ENCODE measurements around the gene LRP2. TPM values are rescaled to one million over a fixed set of nuclear protein-coding genes. Genes with fewer than 3 reads are reported as not detected.

Gene LRP2
- polyA plus RNA-seq, 2 of the 4 experiments (the other 2 are of a cell fraction) = 0.04 TPM; not detected in 1

DNA sequence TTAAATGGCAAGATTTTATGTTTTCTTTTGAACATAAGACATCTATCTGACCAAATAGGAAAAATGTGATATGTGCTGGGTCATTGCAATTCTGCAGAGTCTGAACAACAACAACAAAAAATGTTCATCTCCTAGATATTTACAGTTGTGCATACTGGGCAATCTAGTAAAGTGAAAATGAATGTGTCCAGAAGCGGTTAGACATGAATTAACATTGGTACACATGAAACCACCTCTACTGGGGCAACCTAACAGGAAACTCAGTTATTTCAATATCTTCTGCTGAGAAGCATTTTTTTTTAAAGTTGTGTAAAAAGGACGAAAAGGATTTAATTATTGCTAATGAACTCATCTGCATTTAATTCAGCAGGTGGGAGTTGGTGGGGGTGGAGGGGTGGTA, 216.1 kb downstream of the LRP2 start:
- Histone ChIP-seq H3K4me2 (no peak overlapping the region), H3K4me1 (no peaks in the 10 kb centered on the region), H3K4me3 (no peak overlapping the region), H3K9me3 (no peaks in the 10 kb centered on the region), H3K27ac (no peak overlapping the region)
- ChIA-PET POLR2A (no interaction called here), CTCF (interaction anchor here (0.7 to 1.2 kb wide), 3 partner anchors 10 to 185 kb away, joined by 3 to 6 read pairs (median 5); no protein-coding TSS in a partner anchor)
- WGBS (ENCODE audit: missing lambda C conversion rate) = 28% methylated on average over 2 of the region's 2 CpGs
- ATAC-seq (no peak), DNase-seq (ENCODE audit: low read depth in 1 of 2, low spot score in 1 of 2) (no peak), FAIRE-seq (no peak)
- TF ChIP-seq CBX2 (IDR thresholded peaks at IDR 0.05; ENCODE audit: borderline replicate concordance, low read depth) (no peak), CHD2 (IDR thresholded peaks at IDR 0.05; ENCODE audit: low read length, partially characterized antibody) (no peak), JUN (IDR thresholded peaks at IDR 0.05) (no peak), KDM1A (IDR thresholded peaks at IDR 0.05; ENCODE audit: low read depth) (no peak), FOSL2 (IDR thresholded peaks at IDR 0.05) (no peak), FOSL2 (CRISPR knock-in tag; IDR thresholded peaks at IDR 0.05) (no peak), MAZ (IDR thresholded peaks at IDR 0.05; ENCODE audit: borderline replicate concordance, low read depth, low read length) (no peak)
- TF ChIP-seq, protein P1, sequence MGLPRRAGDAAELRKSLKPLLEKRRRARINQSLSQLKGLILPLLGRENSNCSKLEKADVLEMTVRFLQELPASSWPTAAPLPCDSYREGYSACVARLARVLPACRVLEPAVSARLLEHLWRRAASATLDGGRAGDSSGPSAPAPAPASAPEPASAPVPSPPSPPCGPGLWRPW (IDR thresholded peaks at IDR 0.05) = no peak

DNA sequence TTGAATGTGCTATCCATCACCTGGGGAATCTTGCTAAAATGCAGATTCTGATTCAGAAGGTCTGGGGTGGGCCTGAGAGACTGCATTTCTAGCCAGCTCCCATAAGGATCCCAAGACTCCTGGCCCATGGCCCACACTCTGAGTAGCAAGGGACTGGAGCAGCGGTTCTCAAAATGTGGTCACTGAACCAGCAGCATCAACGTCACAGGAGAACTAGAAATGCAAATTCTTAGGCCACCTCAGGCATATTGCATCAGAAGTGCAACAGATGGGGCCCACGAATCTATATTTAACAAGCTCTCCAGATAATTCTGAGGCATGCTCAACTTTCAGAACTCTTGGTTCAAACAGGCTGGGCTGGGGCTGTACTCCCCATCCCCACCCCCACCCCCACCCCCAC, 218.3 kb downstream of the LRP2 start:
- ATAC-seq = no peak
- Histone ChIP-seq H3K4me3 (no peak overlapping the region), H3K4me2 (no peak overlapping the region), H3K4me1 (no peaks in the 10 kb centered on the region), H3K9me3 (no peaks in the 10 kb centered on the region), H3K27ac (no peak overlapping the region)
- CTCF ChIA-PET = interaction anchor here (0.6 to 7.1 kb wide), 7 partner anchors 10 to 1111 kb away, joined by 3 to 78 read pairs (median 3); no protein-coding TSS in a partner anchor
- 30% methylated on average over 3 of the region's 3 CpGs for WGBS (ENCODE audit: missing lambda C conversion rate)
- TF ChIP-seq, protein P2, sequence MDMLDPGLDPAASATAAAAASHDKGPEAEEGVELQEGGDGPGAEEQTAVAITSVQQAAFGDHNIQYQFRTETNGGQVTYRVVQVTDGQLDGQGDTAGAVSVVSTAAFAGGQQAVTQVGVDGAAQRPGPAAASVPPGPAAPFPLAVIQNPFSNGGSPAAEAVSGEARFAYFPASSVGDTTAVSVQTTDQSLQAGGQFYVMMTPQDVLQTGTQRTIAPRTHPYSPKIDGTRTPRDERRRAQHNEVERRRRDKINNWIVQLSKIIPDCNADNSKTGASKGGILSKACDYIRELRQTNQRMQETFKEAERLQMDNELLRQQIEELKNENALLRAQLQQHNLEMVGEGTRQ (IDR thresholded peaks at IDR 0.05) = no peak
- TF ChIP-seq BHLHE40 (IDR thresholded peaks at IDR 0.05; ENCODE audit: low read depth, low read length) (no peak), SMC3 (IDR thresholded peaks at IDR 0.05) (no peak), JUN (IDR thresholded peaks at IDR 0.05) (no peak), MAFK (IDR thresholded peaks at IDR 0.05; ENCODE audit: partially characterized antibody) (no peak)
- TF ChIP-seq, protein P3, sequence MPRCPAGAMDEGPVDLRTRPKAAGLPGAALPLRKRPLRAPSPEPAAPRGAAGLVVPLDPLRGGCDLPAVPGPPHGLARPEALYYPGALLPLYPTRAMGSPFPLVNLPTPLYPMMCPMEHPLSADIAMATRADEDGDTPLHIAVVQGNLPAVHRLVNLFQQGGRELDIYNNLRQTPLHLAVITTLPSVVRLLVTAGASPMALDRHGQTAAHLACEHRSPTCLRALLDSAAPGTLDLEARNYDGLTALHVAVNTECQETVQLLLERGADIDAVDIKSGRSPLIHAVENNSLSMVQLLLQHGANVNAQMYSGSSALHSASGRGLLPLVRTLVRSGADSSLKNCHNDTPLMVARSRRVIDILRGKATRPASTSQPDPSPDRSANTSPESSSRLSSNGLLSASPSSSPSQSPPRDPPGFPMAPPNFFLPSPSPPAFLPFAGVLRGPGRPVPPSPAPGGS (IDR thresholded peaks at IDR 0.05) = no peak
- POLR2A ChIA-PET = no interaction called here
- DNase-seq (ENCODE audit: low read depth in 1 of 2, low spot score in 1 of 2) = no peak
- no peak for FAIRE-seq

DNA sequence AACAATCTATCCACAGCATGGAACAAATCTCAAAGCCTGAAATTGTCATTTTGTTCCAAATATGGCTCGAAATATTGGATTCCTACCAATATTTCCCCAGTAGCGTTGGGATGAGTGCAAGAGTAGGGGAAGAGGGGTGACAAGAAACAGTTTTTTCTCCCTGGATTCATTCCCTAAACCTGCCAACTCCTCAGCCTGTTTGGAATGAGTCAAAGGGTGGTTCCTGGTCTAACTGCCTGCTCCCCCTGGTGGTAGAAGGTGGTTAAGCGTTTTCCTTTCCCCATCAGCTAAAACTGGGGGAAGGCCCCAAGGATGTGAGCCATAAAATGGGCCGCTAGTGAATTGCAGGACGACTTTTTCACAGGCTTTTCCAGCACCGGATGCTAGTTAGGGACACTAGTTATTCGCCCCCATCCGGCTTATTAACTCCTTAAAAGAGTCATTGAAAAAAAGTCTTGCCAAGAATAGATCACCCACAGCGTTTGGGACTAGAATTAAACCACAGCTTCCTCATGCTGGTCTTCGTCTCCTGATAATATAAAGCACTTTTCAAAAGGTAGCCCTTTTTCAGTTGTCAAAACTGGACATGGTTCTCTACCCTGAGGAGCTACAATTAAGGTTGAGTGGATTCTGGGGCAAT, 220.5 kb downstream of the LRP2 start:
- peak; percentile 46 to 64 for DNase-seq (ENCODE audit: low read depth in 1 of 2, low spot score in 1 of 2)
- 13% methylated on average over 10 of the region's 10 CpGs for WGBS (ENCODE audit: missing lambda C conversion rate)
- ChIA-PET POLR2A (no interaction called here), CTCF (interaction anchor here (0.8 to 7.1 kb wide), 22 partner anchors 9 to 254 kb away, joined by 3 to 78 read pairs (median 4); no protein-coding TSS in a partner anchor)
- no peak overlapping the region for H3K27ac ChIP-seq
- no peak for TF ChIP-seq TFCP2L1 (CRISPR knock-in tag; IDR thresholded peaks at IDR 0.05)
- TF ChIP-seq POLR2A (IDR thresholded peaks at IDR 0.05; ENCODE audit: low read length) = no peak
- TF ChIP-seq RAD21 (conservative IDR thresholded peaks at IDR 0.05 in 1 of 2, IDR thresholded peaks at IDR 0.05 in 1 of 2) = peak; percentile 53 to 59
- TF ChIP-seq SMC3 (IDR thresholded peaks at IDR 0.05) = peak; percentile 80
- TF ChIP-seq, protein P4, sequence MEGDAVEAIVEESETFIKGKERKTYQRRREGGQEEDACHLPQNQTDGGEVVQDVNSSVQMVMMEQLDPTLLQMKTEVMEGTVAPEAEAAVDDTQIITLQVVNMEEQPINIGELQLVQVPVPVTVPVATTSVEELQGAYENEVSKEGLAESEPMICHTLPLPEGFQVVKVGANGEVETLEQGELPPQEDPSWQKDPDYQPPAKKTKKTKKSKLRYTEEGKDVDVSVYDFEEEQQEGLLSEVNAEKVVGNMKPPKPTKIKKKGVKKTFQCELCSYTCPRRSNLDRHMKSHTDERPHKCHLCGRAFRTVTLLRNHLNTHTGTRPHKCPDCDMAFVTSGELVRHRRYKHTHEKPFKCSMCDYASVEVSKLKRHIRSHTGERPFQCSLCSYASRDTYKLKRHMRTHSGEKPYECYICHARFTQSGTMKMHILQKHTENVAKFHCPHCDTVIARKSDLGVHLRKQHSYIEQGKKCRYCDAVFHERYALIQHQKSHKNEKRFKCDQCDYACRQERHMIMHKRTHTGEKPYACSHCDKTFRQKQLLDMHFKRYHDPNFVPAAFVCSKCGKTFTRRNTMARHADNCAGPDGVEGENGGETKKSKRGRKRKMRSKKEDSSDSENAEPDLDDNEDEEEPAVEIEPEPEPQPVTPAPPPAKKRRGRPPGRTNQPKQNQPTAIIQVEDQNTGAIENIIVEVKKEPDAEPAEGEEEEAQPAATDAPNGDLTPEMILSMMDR (IDR thresholded peaks at IDR 0.05) = peak; percentile 67
- no peaks in the 10 kb centered on the region for H3K9me3 ChIP-seq
- H3K4me3 ChIP-seq = no peak overlapping the region
- no peak overlapping the region for H3K4me2 ChIP-seq
- no peak for FAIRE-seq
- peak; percentile 85 to 97 for ATAC-seq
- H3K4me1 ChIP-seq = no peaks in the 10 kb centered on the region
